Testis (tissue), 3 donors: Measurements from ENCODE around the gene LMNB1. TPM values are rescaled to one million over a fixed set of nuclear protein-coding genes. Genes with fewer than 3 reads are reported as not detected.
A peak's percentile ranks its signal among the peaks of the same experiment; 100 is the strongest.
"Not testable (repeated sequence)": the region's sequence is repeated elsewhere in the genome, so short reads cannot be mapped to it uniquely, and the experiment has no call there.

Source experiments
- DNase-seq: peaks from one replicate; pipeline ENCODE4 v3.0.0-alpha.2; 2019
- H3K27ac ChIP-seq, 2 donors: fragments of 200-600 bp; sonication (generic); one replicate each; pipeline ENCODE4 v1.5.1; 2019
- H3K27me3 ChIP-seq: fragments of 200-600 bp; sonication (generic); one replicate; pipeline ENCODE4 v1.5.1; 2019
- H3K36me3 ChIP-seq: fragments of 200-600 bp; sonication (generic); one replicate; pipeline ENCODE4 v1.5.1; 2017; ENCODE audit warnings: low read depth; ENCODE audit errors: missing control alignments
- H3K4me1 ChIP-seq: fragments of 200-600 bp; sonication (generic); one replicate; pipeline ENCODE4 v1.5.1; 2019
- H3K4me3 ChIP-seq, 2 donors: fragments of 200-600 bp; sonication (generic); one replicate each; pipeline ENCODE4 v1.5.1; 2017 to 2019
- H3K9me3 ChIP-seq: fragments of 200-600 bp; sonication (generic); one replicate; pipeline ENCODE4 v1.5.1; 2017
- POLR2A ChIP-seq: fragments of 450-650 bp; IDR thresholded peaks from one replicate; pipeline ENCODE4 v1.6.1; 2017; ENCODE audit warnings: antibody characterized with exemption, mild to moderate bottlenecking, moderate library complexity
- WGBS, 2 donors: methylation state at CpG; one replicate each; pipeline ENCODE4 v1.1.5; 2018; 5-methylcytosine and 5-hydroxymethylcytosine counted together
- intact Hi-C: fragments of 100-400 bp; cut with DNase I; formaldehyde crosslinking; loops from one replicate; pipeline ENCODE4 v1.15.1; 2023; ENCODE audit warnings: low total_unique reads
- polyA plus RNA-seq: library from polyadenylated mRNA; stranded (reverse); fragments of 350-450 nt; fragmentation: Illumina TruSeq; extraction: RNeasy Lipid Tissue Mini Kit (QIAGEN cat#74804); gene quantifications from one replicate; pipeline ENCODE4 v1.2.3, GENCODE V29; 2014; ENCODE audit warnings: low read depth, low replicate concordance; ENCODE audit not compliant: insufficient read depth
- total RNA-seq, 2 donors: library from RNA; depleted of rRNA; stranded (reverse); fragments of >200 nt; gene quantifications; one replicate each; pipeline ENCODE4 v1.2.3, GENCODE V29; 2016
- TF ChIP-seq, protein P1 (sequence below), 3 experiments: fragments of 450-650 bp in 2 of 3; fragments of 200-600 bp in 1 of 3; sonication (generic) in 1 of 3; IDR thresholded peaks; one replicate each; pipeline ENCODE4 v1.5.1; 2016 to 2019; ENCODE audit warnings: antibody characterized with exemption in 3 of 3, mild to moderate bottlenecking in 2 of 3, moderate library complexity in 1 of 3

LMNB1 gene
- total and polyA plus RNA-seq, 3 donors from 2014 or later: 13.7 to 26.1 (median 15.9) TPM

DNA sequence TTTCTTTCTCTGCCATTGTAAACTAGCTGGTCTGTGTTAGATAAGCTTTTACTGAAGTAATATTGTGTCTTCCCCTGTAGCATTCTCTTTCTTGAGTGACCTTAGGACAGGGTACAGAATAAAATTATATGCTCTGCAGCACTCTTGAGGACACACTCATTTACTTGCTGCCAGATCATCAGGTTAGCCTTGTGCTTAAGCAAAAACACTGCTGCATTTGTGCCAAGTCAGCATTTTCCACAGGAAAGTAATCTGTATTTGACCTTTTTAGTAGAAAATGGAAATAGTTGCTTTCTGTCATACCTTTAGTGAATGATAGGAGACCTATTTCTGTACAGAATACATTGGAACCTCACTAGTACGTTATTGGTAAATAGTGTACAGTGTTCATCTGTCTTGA is 54.2 kb downstream of the LMNB1 start:
- no peaks in the 10 kb centered on the region for H3K36me3 ChIP-seq
- TF ChIP-seq POLR2A: no peak
- TF ChIP-seq, protein P1, sequence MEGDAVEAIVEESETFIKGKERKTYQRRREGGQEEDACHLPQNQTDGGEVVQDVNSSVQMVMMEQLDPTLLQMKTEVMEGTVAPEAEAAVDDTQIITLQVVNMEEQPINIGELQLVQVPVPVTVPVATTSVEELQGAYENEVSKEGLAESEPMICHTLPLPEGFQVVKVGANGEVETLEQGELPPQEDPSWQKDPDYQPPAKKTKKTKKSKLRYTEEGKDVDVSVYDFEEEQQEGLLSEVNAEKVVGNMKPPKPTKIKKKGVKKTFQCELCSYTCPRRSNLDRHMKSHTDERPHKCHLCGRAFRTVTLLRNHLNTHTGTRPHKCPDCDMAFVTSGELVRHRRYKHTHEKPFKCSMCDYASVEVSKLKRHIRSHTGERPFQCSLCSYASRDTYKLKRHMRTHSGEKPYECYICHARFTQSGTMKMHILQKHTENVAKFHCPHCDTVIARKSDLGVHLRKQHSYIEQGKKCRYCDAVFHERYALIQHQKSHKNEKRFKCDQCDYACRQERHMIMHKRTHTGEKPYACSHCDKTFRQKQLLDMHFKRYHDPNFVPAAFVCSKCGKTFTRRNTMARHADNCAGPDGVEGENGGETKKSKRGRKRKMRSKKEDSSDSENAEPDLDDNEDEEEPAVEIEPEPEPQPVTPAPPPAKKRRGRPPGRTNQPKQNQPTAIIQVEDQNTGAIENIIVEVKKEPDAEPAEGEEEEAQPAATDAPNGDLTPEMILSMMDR (IDR thresholded peaks at IDR 0.05): no peak
- H3K27ac ChIP-seq: no peak overlapping the region
- intact Hi-C loops: no loop called here
- H3K4me1 ChIP-seq: no peaks in the 10 kb centered on the region
- whole genome bisulfite sequencing, 2 donors: 79% methylated on average over 1 of the region's 1 CpG
- DNase-seq: no peak
- H3K4me3 ChIP-seq: no peak overlapping the region
- H3K9me3 ChIP-seq: no peaks in the 10 kb centered on the region
- no peaks in the 10 kb centered on the region for H3K27me3 ChIP-seq

DNA sequence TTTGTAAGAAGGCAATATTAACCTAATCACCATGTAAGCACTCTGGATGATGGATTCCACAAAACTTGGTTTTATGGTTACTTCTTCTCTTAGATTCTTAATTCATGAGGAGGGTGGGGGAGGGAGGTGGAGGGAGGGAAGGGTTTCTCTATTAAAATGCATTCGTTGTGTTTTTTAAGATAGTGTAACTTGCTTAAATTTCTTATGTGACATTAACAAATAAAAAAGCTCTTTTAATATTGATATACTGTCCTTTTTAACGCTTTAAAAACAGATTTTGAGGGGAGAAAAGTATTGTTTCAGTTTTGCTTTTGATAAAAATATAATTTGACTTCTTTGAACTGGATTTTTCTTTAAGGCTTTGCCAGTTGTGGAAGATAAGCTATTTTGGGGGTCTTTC is 59.8 kb downstream of the LMNB1 start:
- 80 to 87% methylated on average over 2 of the region's 2 CpGs for WGBS, 2 donors
- intact Hi-C loops: no loop called here
- H3K4me3 ChIP-seq: no peak overlapping the region

DNA sequence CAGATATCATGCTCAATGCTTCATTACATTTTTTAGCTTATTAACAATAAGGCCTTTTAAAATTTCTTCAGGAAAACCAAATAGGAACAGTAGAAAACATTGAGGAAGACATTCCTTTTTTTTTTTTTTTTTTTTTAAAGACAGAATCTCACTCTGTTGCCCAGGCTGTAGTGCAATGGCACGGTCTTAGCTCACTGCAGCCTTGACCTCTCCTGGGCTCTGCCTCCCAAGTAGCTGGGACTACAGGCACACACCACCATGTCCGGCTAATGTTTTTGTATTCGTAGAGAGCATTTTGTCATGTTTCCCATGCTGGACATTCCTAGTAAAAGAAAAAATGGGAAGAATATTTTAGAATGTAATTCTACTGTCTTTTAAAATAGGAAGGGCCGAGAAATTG is 60.3 kb downstream of the LMNB1 start:
- no peak overlapping the region for H3K27ac ChIP-seq
- DNase-seq: no peak
- H3K27me3 ChIP-seq: no peaks in the 10 kb centered on the region
- no peaks in the 10 kb centered on the region for H3K36me3 ChIP-seq
- TF ChIP-seq, protein P1 (IDR thresholded peaks at IDR 0.05): no peak
- no peak for TF ChIP-seq POLR2A
- intact Hi-C loops: no loop called here
- 92% methylated on average over 4 of the region's 4 CpGs for WGBS, 2 donors
- H3K4me3 ChIP-seq: no peak overlapping the region
- H3K9me3 ChIP-seq: no peaks in the 10 kb centered on the region
- no peaks in the 10 kb centered on the region for H3K4me1 ChIP-seq

More for the DNA sequence above, 59.8 kb downstream of the LMNB1 start:
- Histone ChIP-seq H3K9me3 (no peaks in the 10 kb centered on the region), H3K36me3 (no peaks in the 10 kb centered on the region), H3K27me3 (no peaks in the 10 kb centered on the region), H3K27ac (no peak overlapping the region), H3K4me1 (no peaks in the 10 kb centered on the region)
- TF ChIP-seq, protein P1 (IDR thresholded peaks at IDR 0.05): no peak
- no peak for TF ChIP-seq POLR2A
- DNase-seq: no peak

GRCh38 chr5:126837906-126838539 is 61.1 kb downstream of the LMNB1 start:
- intact Hi-C loops: no loop called here
- no peaks in the 10 kb centered on the region for H3K36me3 ChIP-seq
- 64 to 70% methylated on average over 7 of the region's 7 CpGs for WGBS, 2 donors
- no peaks in the 10 kb centered on the region for H3K27me3 ChIP-seq
- DNase-seq: no peak
- no peaks in the 10 kb centered on the region for H3K4me1 ChIP-seq
- TF ChIP-seq, protein P1 (IDR thresholded peaks at IDR 0.05): peak; percentile 19 to 27 (median 26)
- no peak for TF ChIP-seq POLR2A
- H3K4me3 ChIP-seq: no peak overlapping the region
- H3K27ac ChIP-seq: no peak overlapping the region
- no peaks in the 10 kb centered on the region for H3K9me3 ChIP-seq

DNA sequence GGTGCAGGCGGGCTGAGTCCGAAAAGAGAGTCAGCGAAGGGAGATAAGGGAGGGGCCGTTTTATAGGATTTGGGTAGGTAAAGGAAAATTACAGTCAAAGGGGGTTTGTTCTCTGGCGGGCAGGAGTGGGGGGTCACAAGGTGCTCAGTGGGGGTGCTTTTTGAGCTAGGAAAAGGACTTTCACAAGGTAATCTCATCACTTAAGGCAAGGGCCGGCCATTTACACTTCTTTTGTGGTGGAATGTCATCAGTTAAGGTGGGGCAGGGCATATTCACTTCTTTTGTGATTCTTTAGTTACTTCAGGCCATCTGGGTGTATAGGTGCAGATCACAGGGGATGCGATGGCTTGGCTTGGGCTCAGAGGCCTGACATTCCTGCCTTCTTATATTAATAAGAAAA is 62.5 kb downstream of the LMNB1 start:
- H3K4me1 ChIP-seq, H3K4me3 ChIP-seq, intact Hi-C loops, H3K27ac ChIP-seq, DNase-seq, H3K9me3 ChIP-seq, H3K27me3 ChIP-seq, H3K36me3 ChIP-seq: not testable (repeated sequence)
- 86 to 96% methylated on average over 7 of the region's 7 CpGs for WGBS, 2 donors

- H3K9me3 ChIP-seq, H3K27me3 ChIP-seq, DNase-seq, H3K4me3 ChIP-seq, intact Hi-C loops, H3K36me3 ChIP-seq, H3K27ac ChIP-seq: not testable (repeated sequence)
- WGBS, 2 donors: 59 to 69% methylated on average over 11 of the region's 11 CpGs
- H3K4me1 ChIP-seq: peaks cover 19% of the 10 kb centered on the region
Measured at GRCh38 chr5:126843375-126843774, 66.4 kb downstream of the LMNB1 start.

DNA sequence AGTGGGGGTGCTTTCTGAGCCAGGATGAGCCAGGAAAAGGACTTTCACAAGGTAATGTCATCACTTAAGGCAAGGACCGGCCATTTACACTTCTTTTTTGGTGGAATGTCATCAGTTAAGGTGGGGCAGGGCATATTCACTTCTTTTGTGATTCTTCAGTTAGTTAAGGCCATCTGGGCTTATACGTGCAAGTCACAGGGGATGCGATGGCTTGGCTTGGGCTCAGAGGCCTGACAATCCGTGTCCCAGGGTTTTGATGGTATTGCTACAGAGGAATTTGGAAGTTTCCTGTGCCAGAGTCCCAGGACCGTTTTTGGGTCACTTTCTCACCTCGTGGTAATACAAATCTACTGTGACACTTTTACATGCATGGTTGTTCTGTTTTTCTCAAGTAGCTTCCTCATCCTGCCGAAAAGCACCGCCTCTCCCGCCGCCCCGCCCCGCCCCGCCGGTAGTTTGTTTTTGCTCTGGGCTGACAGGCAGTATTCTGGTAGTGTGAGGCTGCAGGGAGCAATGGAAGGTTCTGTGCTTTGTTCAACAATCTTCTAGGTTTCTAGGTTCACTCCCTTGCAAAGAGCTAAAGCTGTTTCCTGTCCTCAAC is 68.6 kb downstream of the LMNB1 start:
- 41 to 75% methylated on average over 13 to 14 of the region's 14 CpGs for WGBS, 2 donors
- not testable (repeated sequence) for H3K4me3 ChIP-seq

More for the DNA sequence above, 68.6 kb downstream of the LMNB1 start:
- intact Hi-C loops, H3K9me3 ChIP-seq, DNase-seq, H3K27ac ChIP-seq, H3K36me3 ChIP-seq, H3K27me3 ChIP-seq: not testable (repeated sequence)
- peaks cover 31% of the 10 kb centered on the region for H3K4me1 ChIP-seq
